ENCODE measurements around the gene PRELID3B.

Gene PRELID3B

DNA sequence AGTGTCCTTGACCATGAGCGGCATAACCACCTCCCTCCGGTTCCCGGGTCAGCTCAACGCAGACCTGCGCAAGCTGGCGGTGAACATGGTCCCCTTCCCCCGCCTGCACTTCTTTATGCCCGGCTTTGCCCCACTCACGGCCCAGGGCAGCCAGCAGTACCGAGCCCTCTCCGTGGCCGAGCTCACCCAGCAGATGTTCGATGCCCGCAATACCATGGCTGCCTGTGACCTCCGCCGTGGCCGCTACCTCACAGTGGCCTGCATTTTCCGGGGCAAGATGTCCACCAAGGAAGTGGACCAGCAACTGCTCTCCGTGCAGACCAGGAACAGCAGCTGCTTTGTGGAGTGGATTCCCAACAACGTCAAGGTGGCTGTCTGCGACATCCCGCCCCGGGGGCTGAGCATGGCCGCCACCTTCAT, 18.5 kb downstream of the PRELID3B start:
- no peak overlapping the region for H3K9ac ChIP-seq (ENCODE audit: low read length)
- H3K23ac ChIP-seq (ENCODE audit: low read length in 2 of 2): no peak overlapping the region
- peaks cover 2% of the 10 kb centered on the region for H3K4me1 ChIP-seq (ENCODE audit: control insufficient read depth, insufficient read depth, low read depth, low read length)
- no peak overlapping the region for H2BK5ac ChIP-seq (ENCODE audit: low read depth, low read length, poor library complexity, severe bottlenecking)
- no peaks in the 10 kb centered on the region for H3K27me3 ChIP-seq (ENCODE audit: control insufficient read depth in 1 of 2, insufficient read depth in 1 of 2, low read length in 2 of 2)
- H3K14ac ChIP-seq (ENCODE audit: low read length in 2 of 2): no peak overlapping the region
- H3K9me3 ChIP-seq (ENCODE audit: control insufficient read depth, low read length): no peaks in the 10 kb centered on the region
- H2AK5ac ChIP-seq (ENCODE audit: low read length, severe bottlenecking): no peak overlapping the region
- peaks cover 29 to 68% of the 10 kb centered on the region in 2 experiments for H3K36me3 ChIP-seq (ENCODE audit: control insufficient read depth in 1 of 2, insufficient read depth in 2 of 2, low read depth in 1 of 2, low read length in 2 of 2)
- no peak overlapping the region for H3K27ac ChIP-seq (ENCODE audit: low read length, poor library complexity, severe bottlenecking)
- H4K8ac ChIP-seq (ENCODE audit: low read length): no peak overlapping the region
- no peak overlapping the region for H3K4me2 ChIP-seq (ENCODE audit: low read length, poor library complexity, severe bottlenecking)
- H3K4ac ChIP-seq (ENCODE audit: low read depth in 1 of 2, low read length in 2 of 2): no peak overlapping the region
- H3K79me1 ChIP-seq (replicated peaks; ENCODE audit: low read length, poor library complexity, severe bottlenecking): peaks cover 16% of the 10 kb centered on the region
- no peak overlapping the region for H3K4me3 ChIP-seq (ENCODE audit: insufficient read depth in 1 of 2, low read depth in 1 of 2, low read length in 2 of 2)
- WGBS: 97% methylated on average over 24 of the region's 24 CpGs
- no peak overlapping the region for H2BK120ac ChIP-seq (ENCODE audit: low read depth, low read length)
- no peak overlapping the region for H4K91ac ChIP-seq (ENCODE audit: low read length)
- no peak overlapping the region for H2BK15ac ChIP-seq (ENCODE audit: low read depth, poor library complexity, severe bottlenecking)
- no peak overlapping the region for H2AFZ ChIP-seq (ENCODE audit: low read depth, low read length)
- no peak overlapping the region for H3K18ac ChIP-seq (ENCODE audit: low read depth in 1 of 2, low read length in 2 of 2)
- no peak for DNase-seq
- H2BK12ac ChIP-seq (ENCODE audit: low read length in 2 of 2): no peak overlapping the region

DNA sequence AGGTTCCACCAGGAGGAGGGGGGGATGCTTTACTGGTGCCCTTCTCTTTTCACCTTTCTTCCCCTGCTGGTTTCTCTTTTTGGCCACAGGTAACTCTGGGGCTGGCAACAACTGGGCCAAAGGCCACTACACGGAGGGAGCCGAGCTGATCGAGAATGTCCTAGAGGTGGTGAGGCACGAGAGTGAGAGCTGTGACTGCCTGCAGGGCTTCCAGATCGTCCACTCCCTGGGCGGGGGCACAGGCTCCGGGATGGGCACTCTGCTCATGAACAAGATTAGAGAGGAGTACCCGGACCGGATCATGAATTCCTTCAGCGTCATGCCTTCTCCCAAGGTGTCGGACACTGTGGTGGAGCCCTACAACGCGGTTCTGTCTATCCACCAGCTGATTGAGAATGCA, 19.0 kb downstream of the PRELID3B start:
- DNase-seq: no peak
- H3K23ac ChIP-seq (ENCODE audit: low read length in 2 of 2): no peak overlapping the region
- H2BK120ac ChIP-seq (ENCODE audit: low read depth, low read length): no peak overlapping the region
- peaks cover 33 to 63% of the 10 kb centered on the region in 2 experiments for H3K36me3 ChIP-seq (ENCODE audit: control insufficient read depth in 1 of 2, insufficient read depth in 2 of 2, low read depth in 1 of 2, low read length in 2 of 2)
- H2BK15ac ChIP-seq (ENCODE audit: low read depth, poor library complexity, severe bottlenecking): no peak overlapping the region
- H3K4me2 ChIP-seq (ENCODE audit: low read length, poor library complexity, severe bottlenecking): no peak overlapping the region
- H3K18ac ChIP-seq (ENCODE audit: low read depth in 1 of 2, low read length in 2 of 2): no peak overlapping the region
- H3K27me3 ChIP-seq (ENCODE audit: control insufficient read depth in 1 of 2, insufficient read depth in 1 of 2, low read length in 2 of 2): no peaks in the 10 kb centered on the region
- H4K91ac ChIP-seq (ENCODE audit: low read length): no peak overlapping the region
- H3K4me1 ChIP-seq (ENCODE audit: control insufficient read depth, insufficient read depth, low read depth, low read length): peaks cover 2% of the 10 kb centered on the region
- H3K4ac ChIP-seq (ENCODE audit: low read depth in 1 of 2, low read length in 2 of 2): no peak overlapping the region
- no peak overlapping the region for H3K27ac ChIP-seq (ENCODE audit: low read length, poor library complexity, severe bottlenecking)
- no peak overlapping the region for H3K9ac ChIP-seq (ENCODE audit: low read length)
- peaks cover 21% of the 10 kb centered on the region for H3K79me1 ChIP-seq (replicated peaks; ENCODE audit: low read length, poor library complexity, severe bottlenecking)
- no peak overlapping the region for H3K4me3 ChIP-seq (ENCODE audit: insufficient read depth in 1 of 2, low read depth in 1 of 2, low read length in 2 of 2)
- no peaks in the 10 kb centered on the region for H3K9me3 ChIP-seq (ENCODE audit: control insufficient read depth, low read length)
- no peak overlapping the region for H4K8ac ChIP-seq (ENCODE audit: low read length)
- no peak overlapping the region for H2BK12ac ChIP-seq (ENCODE audit: low read length in 2 of 2)
- WGBS: 99% methylated on average over 13 of the region's 13 CpGs
- H2AFZ ChIP-seq (ENCODE audit: low read depth, low read length): no peak overlapping the region
- H2BK5ac ChIP-seq (ENCODE audit: low read depth, low read length, poor library complexity, severe bottlenecking): no peak overlapping the region
- no peak overlapping the region for H2AK5ac ChIP-seq (ENCODE audit: low read length, severe bottlenecking)
- H3K14ac ChIP-seq (ENCODE audit: low read length in 2 of 2): no peak overlapping the region

DNA sequence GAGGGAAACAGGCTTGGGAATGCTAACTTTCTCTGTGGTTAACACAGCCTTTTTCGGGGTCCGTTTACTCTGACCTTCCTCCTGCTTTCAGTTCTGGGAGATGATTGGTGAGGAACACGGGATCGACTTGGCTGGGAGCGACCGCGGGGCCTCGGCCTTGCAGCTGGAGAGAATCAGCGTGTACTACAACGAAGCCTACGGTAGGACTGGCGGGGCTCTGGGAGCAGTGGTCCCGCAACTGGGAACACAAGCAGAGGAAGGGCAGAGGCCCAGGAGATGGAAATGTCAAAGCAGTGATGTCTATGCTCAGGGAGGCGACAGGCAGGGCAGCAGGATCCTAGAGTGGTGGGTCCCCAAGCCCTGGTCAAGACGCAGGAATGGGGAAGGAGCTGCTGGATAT, 19.8 kb downstream of the PRELID3B start:
- peaks cover 22% of the 10 kb centered on the region for H3K79me1 ChIP-seq (replicated peaks; ENCODE audit: low read length, poor library complexity, severe bottlenecking)
- H3K4me1 ChIP-seq (ENCODE audit: control insufficient read depth, insufficient read depth, low read depth, low read length): peaks cover 2% of the 10 kb centered on the region
- H2BK120ac ChIP-seq (ENCODE audit: low read depth, low read length): no peak overlapping the region
- H3K36me3 ChIP-seq (ENCODE audit: control insufficient read depth in 1 of 2, insufficient read depth in 2 of 2, low read depth in 1 of 2, low read length in 2 of 2): peaks cover 38 to 56% of the 10 kb centered on the region in 2 experiments
- no peak overlapping the region for H2AK5ac ChIP-seq (ENCODE audit: low read length, severe bottlenecking)
- no peak overlapping the region for H3K4me3 ChIP-seq (ENCODE audit: insufficient read depth in 1 of 2, low read depth in 1 of 2, low read length in 2 of 2)
- H2BK12ac ChIP-seq (ENCODE audit: low read length in 2 of 2): no peak overlapping the region
- no peak overlapping the region for H2BK5ac ChIP-seq (ENCODE audit: low read depth, low read length, poor library complexity, severe bottlenecking)
- no peak overlapping the region for H3K23ac ChIP-seq (ENCODE audit: low read length in 2 of 2)
- no peak overlapping the region for H3K4me2 ChIP-seq (ENCODE audit: low read length, poor library complexity, severe bottlenecking)
- H3K9ac ChIP-seq (ENCODE audit: low read length): no peak overlapping the region
- no peak overlapping the region for H2BK15ac ChIP-seq (ENCODE audit: low read depth, poor library complexity, severe bottlenecking)
- H3K27ac ChIP-seq (ENCODE audit: low read length, poor library complexity, severe bottlenecking): no peak overlapping the region
- WGBS: 98% methylated on average over 15 of the region's 15 CpGs
- H3K9me3 ChIP-seq (ENCODE audit: control insufficient read depth, low read length): no peaks in the 10 kb centered on the region
- no peak for DNase-seq
- H3K14ac ChIP-seq (ENCODE audit: low read length in 2 of 2): no peak overlapping the region
- no peak overlapping the region for H3K18ac ChIP-seq (ENCODE audit: low read depth in 1 of 2, low read length in 2 of 2)
- no peaks in the 10 kb centered on the region for H3K27me3 ChIP-seq (ENCODE audit: control insufficient read depth in 1 of 2, insufficient read depth in 1 of 2, low read length in 2 of 2)
- no peak overlapping the region for H2AFZ ChIP-seq (ENCODE audit: low read depth, low read length)
- no peak overlapping the region for H3K4ac ChIP-seq (ENCODE audit: low read depth in 1 of 2, low read length in 2 of 2)
- H4K91ac ChIP-seq (ENCODE audit: low read length): no peak overlapping the region
- H4K8ac ChIP-seq (ENCODE audit: low read length): no peak overlapping the region

DNA sequence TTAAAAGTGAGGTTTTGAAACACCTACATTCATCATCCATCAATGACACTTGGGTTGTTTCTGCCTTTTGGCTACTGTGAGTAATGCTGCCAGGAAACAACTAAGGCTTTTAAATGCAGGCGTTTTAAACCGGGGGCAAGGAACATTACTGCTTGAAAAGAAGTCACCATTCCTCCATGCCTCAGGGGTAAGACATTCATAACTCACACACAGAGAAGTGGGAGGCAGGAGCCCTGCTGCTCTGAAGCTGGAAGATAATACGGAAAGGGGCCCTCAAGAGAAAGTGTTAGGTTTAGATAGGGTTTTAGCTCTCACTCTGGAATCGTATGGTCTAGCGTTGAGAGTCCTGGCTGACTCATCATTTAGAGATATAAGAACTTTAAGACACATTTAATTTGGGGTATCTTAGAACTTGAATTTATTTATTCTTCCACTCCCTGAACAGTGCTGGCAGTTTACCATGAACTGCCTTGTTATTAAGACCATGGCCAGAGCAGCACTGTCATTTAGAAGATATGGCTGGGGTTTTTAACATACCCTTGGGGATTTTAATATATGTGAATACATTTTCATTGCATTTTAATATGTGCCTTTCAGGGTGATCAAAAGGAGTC, 21.5 kb downstream of the PRELID3B start:
- WGBS: 68% methylated on average over 4 of the region's 5 CpGs
- Histone ChIP-seq H4K91ac (ENCODE audit: low read length) (no peak overlapping the region), H3K4me1 (ENCODE audit: control insufficient read depth, insufficient read depth, low read depth, low read length) (no peaks in the 10 kb centered on the region), H3K27ac (ENCODE audit: low read length, poor library complexity, severe bottlenecking) (peak overlapping the region; percentile 10), H3K4me3 (ENCODE audit: insufficient read depth in 1 of 2, low read depth in 1 of 2, low read length in 2 of 2) (no peak overlapping the region), H3K9me3 (ENCODE audit: control insufficient read depth, low read length) (no peaks in the 10 kb centered on the region), H2BK15ac (ENCODE audit: low read depth, poor library complexity, severe bottlenecking) (no peak overlapping the region), H3K4ac (ENCODE audit: low read depth in 1 of 2, low read length in 2 of 2) (no peak overlapping the region), H3K36me3 (ENCODE audit: control insufficient read depth in 1 of 2, insufficient read depth in 2 of 2, low read depth in 1 of 2, low read length in 2 of 2) (peaks cover 37 to 39% of the 10 kb centered on the region in 2 experiments), H3K4me2 (ENCODE audit: low read length, poor library complexity, severe bottlenecking) (no peak overlapping the region), H3K18ac (ENCODE audit: low read depth in 1 of 2, low read length in 2 of 2) (no peak overlapping the region), H2BK12ac (ENCODE audit: low read length in 2 of 2) (no peak overlapping the region), H4K8ac (ENCODE audit: low read length) (no peak overlapping the region), H2AK5ac (ENCODE audit: low read length, severe bottlenecking) (no peak overlapping the region), H2BK5ac (ENCODE audit: low read depth, low read length, poor library complexity, severe bottlenecking) (no peak overlapping the region), H3K9ac (ENCODE audit: low read length) (peak overlapping the region; percentile 4), H3K27me3 (ENCODE audit: control insufficient read depth in 1 of 2, insufficient read depth in 1 of 2, low read length in 2 of 2) (no peaks in the 10 kb centered on the region), H3K23ac (ENCODE audit: low read length in 2 of 2) (no peak overlapping the region), H3K14ac (ENCODE audit: low read length in 2 of 2) (no peak overlapping the region), H2BK120ac (ENCODE audit: low read depth, low read length) (no peak overlapping the region), H2AFZ (ENCODE audit: low read depth, low read length) (no peak overlapping the region), H3K79me1 (replicated peaks; ENCODE audit: low read length, poor library complexity, severe bottlenecking) (peaks cover 22% of the 10 kb centered on the region)
- DNase-seq: no peak
